Activated CD8-positive, alpha-beta memory T cell treated with anti-CD3 and anti-CD28 coated beads, Interleukin-2, amount 50 U/mL, for 1 hour (primary cell): Measurements from ENCODE around the gene NBEA.
"Not testable (repeated sequence)": the region's sequence is repeated elsewhere in the genome, so short reads cannot be mapped to it uniquely, and the experiment has no call there.

Experiments
- DNase-seq: peaks from one replicate; pipeline ENCODE4 v3.0.0-alpha.2; 2020; ENCODE audit errors: extremely low read depth

The NBEA gene

DNA sequence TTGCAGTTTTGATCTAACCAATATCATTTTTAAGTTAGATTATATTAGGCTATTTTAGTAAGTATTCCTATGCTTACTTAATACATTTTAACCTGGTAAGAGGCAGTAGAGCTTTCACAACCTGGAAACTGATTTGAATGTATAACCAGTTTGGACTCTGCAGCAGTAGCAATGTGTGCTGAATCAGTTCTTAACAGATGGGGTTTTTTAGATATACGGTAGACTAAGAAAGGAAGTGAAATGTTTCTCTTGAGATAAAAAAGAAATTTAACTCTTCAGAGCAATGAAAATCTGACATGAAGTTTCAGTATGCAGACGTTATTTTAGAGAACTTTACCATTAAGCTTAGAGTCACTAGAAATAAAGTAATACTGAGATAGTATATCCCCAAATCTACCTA lies 2.7 kb downstream of the NBEA start:
- no peak for DNase-seq

DNA sequence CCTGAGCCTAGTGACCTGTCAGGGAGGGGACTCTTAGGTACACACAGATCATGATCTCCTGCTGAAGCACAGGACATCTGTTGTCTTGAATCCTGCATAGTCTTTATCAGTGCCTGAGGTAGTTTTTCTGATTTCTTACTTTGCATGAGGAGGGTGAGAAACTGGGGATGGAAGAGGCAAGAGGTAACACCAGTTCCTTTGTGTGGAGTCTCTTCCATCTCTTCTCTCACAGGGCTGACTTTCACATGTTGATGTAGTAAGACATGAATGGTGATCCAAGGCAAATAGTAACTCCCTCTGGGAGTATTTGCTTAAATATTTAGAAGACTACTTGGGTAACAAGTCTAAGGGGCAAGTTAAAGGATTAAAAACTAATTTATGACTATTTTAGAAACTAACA lies 9.5 kb downstream of the NBEA start:
- no peak for DNase-seq

DNA sequence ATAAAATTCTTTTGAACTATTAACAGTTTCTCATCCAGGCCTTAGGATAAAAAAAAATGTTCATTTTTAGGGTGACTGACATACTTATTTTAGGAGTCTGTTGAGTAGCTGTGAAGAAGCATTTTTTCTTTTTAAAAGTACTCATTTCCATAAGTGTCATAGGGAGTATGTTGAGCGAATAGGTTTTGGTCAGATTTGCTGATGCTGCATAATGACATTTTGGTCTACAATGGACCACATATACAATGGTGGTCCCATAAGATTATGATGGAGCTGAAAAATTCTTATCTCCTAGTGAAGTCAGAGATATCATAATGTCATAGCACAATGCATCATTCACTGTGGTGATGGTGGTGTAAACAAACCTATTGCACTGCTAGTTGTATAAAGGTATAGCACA lies 17.4 kb downstream of the NBEA start:
- DNase-seq: no peak

DNA sequence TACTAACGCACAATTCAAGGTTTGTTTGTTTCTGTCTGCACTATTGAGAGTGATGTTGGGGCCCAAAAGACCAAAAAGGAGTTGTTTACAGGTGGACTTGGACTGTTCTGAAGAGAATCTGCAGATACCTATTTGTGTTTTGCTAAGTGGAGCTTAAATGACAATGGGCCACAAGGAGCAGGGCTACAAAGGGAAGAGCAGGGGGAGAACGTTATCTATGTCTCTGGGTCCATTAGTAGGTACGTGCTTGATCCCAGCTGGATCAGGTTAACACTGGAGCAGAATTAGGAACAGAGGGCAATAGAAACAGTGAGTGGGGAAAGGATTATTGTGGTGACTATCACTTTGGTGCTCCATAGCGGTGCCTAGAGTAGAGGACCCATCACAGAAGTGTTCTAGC lies 22.5 kb downstream of the NBEA start:
- DNase-seq: no peak

DNA sequence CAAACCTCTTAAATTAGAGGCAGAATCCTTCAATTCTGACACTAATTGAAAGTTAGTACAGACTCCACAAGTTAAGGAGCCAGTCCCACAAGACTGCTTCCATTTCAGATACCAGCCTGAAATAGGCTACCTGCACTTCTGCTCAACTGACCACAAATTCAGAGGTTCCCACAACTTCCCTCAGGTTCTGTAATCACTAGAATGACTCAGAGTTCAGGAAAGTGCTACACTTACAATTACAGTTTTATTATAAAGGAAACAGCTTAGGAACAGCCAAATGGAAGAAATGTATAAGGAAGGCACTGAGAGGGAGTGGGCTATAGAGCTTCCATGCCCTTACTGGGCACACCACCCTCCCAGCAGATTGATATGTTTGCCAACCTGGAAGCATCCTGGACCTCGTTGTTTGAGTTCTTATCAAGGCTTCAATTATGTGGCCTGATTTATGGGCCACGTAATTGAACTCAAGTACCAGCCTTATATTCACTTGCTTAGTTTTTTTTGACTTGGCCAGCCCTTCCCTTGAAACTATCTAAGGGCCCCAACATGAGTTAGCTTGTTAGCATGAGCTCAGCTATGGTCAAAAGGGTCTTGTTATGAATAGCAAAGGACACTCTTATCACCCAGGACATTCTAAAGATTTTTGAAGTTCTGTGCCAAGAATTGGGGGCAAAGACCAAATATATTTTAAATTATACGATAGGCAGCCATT lies 25.9 kb downstream of the NBEA start:
- DNase-seq: no peak

DNA sequence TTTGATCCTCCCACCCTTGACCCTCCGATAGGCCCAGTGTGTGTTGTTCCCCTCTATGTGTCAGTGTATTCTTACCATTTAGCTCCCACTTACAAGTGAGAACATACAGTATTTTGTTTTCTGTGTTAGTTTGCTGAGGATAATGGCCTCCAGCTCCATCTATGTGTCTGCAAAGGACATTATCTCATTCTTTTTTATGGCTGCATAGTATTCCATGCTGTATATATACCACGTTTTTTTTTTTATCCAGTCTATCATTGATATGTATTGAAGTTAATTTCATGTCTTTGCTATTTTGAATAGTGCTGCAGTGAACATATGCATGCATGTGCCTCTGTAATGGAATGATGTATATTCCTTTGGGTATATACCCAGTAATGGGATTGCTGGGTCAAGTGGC lies 27.5 kb downstream of the NBEA start:
- DNase-seq: not testable (repeated sequence)

DNA sequence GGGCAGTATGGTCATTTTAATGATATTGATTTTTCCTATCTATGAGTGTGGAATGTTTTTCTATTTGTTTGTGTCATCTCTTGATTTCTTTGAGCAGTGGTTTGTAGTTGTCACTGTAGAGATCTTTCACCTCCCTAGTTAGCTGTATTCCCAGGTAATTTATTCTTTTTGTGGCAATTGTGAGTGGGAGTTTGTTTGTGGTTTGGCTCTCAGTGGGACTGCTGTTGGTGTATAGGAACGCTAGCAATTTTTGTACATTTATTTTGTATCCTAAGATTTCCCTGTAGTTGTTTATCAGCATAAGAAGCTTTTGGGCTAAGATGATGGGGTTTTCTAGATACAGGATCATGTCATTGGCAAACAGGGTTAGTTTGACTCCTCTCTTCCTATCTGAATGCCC lies 28.9 kb downstream of the NBEA start:
- DNase-seq: no peak

DNA sequence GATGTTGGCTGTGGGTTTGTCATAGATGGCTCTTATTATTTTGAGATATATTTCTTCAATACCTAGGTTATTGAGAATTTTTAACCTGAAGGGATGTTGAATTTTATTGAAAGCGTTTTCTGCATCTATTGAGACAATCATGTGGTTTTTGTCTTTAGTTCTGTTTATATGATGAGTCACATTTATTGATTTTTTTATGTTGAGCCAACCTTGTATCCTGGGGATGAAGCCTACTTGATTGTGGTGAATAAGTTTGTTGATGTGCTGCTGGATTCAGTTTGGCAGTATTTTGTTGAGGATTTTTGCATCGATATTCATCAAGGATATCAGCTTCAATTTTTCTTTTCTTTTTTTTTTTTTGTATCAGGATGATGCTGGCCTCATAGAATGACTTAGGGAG lies 29.4 kb downstream of the NBEA start:
- no peak for DNase-seq

DNA sequence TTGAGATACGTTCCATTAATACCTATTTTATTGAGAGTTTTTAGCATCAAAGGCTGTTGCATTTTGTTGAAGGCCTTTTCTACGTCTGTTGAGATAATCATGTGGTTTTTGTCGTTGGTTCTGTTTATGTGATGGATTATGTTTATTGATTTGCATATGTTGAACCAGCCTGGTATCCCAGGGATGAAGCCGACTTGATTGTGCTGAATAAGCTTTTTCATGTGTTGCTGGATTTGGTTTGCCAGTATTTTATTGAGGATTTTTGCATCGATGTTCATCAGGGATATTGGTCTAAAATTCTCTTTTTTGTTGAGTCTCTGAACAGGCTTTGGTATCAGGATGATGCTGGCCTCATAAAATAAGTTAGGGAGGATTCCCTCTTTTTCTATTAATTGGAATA lies 43.1 kb downstream of the NBEA start:
- not testable (repeated sequence) for DNase-seq

DNA sequence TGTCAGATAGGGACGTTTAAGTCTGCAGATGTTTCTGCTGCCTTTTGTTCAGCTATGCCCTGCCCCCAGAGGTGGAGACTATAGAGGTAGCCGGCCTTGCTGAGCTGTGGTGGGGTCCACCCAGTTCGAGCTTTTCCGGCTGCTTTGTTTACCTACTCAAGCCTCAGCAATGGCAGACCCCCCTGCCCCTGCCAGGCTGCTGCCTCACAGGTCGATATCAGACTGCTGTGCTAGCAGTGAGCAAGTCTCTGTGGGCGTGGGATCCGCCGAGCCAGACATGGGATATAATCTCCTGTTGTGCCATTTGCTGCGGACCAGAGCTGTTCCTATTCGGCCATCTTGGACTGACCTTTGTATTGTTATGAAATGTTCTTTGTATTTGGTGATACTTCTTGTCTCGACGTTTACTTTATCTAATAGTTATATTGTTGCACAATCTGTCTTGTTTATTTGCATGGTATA lies 46.3 kb downstream of the NBEA start:
- no peak for DNase-seq

DNA sequence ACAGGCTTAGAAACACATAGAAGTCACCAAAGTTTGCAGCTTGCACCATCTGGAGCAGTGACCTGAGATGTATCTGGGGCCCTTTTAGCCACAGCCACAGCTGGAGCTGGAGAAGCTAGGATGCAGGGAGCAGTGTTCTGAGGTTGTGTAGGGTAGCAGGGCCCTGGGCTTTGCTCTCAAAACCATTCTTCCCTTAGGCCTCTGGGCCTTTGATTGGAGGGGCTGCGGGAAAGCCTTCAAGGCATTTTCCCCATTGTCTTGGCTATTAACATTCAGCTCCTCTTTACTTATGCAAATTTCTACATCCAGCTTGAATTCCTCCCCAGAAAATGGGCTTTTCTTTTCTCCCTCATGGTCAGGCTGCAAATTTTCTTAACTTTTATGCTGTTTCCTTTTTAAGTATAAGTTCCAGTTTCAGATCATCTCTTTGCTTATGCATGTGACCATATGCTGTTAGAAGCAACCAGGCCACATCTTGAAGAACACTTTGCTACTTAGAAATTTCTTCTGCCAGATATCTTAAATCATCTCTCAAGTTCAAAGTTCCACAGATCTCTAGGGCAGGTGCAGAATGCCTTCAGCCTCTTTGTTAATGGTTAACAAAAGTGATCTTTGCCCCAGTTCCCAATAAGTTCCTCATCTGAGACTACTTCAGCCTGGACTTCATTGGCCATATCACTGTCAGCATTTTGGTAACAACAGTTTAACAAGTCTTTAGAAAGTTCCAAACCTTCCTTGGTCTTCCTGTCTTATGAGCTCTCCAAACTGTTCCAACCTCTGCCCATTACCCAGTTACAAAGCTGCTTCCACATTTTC lies 48.5 kb downstream of the NBEA start:
- DNase-seq: no peak

DNA sequence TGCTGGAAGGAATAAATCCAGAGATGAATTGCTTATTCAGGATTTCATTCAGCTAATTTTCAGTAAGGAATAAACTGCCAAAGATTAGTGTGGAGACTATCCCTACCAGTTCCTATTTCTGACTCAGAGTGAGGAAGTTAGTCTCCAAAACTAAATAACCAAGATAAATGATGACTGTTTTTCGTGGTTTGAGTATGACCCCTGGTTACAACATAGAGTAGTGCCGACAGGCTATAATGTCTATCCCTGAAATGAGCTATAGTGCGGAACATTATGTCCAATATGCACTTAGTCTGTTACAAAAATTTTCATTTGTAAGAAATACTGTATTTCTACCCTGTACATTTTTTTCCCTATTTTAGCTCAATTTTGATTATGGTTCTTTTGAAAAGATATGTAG lies 51.4 kb downstream of the NBEA start:
- no peak for DNase-seq

DNA sequence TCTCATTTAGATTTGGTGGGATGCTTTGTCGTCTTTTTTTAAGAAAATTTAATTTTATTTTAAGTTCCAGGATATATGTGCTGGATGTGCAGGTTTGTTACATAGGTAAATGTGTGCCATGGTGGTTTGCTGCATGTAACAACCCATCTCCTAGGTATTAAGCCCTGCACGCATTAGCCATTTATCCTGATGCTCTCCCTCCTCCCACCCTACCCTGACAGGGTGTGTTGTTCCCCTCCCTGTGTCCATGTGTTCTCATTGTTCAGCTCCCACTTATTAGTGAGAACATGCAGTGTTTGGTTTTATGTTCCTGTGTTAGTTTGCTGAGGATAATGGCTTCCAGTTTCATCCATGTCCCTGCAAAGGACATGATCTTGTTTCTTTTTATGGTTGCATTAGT lies 61.7 kb downstream of the NBEA start:
- not testable (repeated sequence) for DNase-seq

DNA sequence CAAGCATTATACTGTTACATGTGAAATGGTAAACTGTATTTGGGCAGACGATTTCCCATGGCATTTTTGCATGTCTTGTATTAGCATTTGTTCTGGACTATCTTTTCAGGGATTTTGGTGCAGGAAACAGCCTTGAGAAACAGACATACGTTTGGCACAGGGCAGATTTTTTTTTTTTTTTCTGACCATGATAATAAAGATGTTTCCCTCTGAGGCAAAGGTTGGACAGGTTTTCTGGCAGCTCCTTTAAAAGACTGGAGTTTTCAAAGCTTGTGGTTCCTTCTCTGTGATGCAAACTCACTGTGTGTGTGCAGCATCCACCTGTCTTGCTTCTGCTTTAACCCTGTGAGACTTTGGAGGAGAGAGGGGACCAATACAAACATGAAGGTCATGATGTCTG lies 63.0 kb downstream of the NBEA start:
- DNase-seq: no peak

DNA sequence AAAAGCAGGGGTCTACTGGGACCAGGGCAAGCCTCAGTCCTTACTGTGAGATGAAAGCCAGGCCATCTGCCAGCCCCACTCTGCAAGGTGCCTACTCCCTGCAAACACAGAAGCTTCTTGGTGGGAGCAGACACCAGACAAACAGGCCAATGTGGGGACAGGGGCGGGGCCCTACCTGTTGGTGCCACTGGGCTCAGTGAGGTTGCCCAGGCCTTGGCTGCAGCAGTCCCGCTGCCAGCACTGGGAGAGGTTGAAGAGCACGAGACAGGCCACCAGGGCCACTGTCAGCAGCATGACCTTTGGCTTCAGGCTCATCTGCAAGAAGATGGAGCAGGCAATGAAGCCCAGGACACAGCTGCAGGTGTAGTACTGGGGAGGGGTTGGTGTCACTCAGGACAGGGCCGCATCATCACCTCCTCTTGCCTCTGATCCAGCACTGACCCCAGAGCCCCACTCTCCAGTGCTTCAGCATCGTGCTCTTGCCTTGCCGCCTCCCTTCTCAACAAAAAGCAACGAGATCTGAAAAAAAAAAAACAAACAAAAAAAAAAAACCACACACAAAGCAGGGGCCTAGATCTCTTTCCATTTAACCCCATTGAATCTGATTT lies 72.6 kb downstream of the NBEA start:
- DNase-seq: no peak

DNA sequence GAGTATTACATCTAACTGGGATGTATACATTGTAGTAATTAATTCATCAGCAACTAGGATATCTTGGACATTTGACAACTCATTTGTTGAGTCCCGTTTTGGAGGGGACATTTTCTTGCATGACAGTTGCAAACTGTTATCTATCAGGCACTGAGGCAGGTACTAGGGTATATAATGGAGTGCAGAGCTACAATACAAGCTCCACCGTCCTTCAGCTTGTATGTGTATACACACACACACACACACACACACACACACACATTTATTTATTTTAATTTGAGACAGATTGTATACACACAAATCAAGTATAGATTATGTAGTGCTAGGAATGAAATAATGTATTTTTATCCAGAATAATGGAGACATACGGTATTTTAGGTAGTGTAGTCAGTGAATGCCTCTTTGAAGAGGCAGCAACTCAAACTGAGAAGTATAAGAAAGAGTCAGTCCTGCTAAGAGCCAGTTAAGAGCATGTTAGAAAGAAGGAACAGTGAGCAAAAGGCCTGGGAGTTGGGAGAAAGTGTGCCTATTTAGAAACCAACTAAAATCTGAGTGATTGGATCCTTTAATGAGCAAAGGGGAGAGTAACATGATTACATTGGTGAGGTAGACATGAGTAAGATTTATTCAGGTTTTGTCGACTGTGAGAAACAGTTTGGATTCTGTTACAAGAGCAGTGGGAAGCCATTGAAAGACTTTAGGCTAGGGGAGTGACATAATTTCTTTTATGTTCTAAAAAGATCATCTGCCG lies 74.5 kb downstream of the NBEA start:
- DNase-seq: no peak

DNA sequence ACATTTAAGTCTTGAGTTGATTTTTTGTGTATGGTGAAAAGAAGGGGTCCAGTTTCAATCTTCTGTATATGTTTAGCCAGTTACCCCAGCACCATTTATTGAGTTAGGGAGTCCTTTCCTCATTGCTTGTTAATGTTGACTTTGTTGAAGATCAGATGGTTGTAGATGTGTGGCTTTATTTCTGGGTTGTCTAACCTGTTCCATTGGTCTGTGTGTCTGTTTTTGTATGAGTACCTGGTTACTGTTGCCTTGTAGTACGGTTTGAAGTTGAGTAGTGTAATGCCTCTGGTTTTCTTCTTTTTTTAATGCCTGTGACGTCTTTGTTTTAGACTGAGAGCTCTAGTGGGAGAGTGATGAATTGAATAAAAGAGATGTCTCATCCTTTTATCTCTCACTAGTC lies 83.2 kb downstream of the NBEA start:
- DNase-seq: no peak

DNA sequence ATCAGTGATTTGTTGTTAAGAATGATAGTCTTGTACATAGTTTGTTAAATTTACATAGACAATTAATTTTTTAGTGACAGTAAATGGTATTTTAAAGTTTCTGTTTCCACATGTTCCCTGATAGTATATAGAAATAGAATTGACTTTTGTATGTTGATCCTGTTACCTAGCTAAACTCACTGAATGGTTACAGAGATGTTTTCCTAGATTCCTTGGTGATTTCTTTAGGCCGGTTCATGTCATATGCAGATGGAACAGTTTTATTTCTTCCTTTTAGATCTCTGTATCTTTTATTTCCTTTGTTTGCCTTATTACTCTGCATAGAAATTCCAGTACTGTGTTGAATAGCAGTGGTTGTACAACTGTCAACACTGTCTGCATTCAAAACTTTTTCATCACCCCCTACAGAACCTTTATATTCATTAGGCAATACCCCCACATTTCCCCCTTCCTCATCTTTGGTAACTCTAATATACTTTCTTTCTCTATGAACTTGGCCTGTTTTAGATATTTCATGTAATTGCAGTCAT lies 86.3 kb downstream of the NBEA start:
- DNase-seq: no peak

DNA sequence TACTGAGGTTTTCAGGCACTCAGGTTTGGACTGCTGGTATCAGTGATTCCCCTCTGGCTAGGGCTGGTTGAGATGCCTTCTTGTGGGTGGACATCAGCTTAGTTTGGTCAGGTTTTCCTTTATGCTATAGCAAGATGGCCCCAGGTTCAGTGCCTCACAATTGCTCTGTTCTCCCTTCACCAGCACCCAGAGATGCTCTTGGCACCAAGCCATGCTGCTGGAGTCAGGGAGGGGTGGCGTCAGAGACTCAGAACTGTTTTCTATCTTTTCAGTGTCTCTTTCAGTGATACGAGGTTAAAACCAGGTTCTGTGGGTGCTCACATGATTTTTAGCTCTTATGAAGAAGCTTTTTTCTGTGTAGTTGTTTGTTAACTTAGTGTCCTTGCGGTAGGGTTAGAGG lies 96.9 kb downstream of the NBEA start:
- no peak for DNase-seq

DNA sequence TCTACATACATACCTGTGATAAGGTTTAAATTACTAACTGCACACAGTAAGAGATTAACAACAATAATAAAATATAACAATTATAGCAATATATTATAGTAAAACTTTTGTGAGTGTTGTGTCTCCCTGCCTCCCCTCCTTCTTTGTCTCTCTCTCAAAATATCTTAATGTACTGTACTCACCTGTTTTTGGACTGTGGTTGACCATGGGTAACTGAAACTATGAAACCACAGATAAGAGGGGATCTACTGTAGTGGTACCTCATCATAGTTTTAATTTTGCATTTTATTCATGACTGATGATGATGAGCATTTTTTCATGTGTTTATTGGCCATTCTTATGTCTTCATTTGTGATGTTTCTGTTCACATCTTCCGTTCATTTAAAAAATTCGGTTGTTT lies 104.5 kb downstream of the NBEA start:
- DNase-seq: no peak

DNA sequence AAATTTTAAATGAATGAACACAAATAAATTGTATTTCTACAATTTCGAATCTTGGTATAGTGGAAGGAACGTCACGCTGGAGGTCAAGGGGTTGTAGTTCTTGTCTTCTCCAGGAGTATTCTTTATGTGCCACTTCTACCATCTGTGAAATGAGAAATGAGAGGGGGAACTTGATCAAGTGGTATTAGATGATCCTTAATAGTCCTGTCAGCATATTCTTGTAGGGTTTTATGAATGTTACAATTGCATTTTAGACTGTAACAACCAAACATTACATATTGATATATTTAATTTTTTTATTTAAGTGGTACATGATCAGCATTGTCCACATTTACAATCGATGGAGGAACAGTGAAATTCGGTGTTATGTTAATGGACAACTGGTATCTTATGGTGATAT lies 113.6 kb downstream of the NBEA start:
- no peak for DNase-seq

DNA sequence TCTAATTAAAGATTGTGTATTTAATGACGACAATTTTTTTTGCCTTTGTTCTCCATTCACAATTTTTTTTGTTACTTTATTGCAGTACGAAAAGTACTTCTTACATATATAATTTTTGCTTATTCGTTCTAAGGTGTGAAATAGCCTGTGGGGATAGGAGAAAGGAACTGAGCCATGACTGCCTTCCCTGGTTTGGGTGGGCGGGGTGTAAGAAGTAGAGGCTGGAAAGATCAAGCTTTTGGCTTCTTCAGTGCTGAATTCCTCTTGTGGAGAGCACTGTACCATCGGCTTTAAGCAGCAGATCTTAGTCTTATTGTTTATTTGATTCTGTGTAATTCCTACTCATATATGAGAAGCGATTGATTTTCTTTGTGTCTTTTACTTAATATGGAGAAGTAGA lies 115.8 kb downstream of the NBEA start:
- no peak for DNase-seq
